Gastroesophageal sphincter (tissue), 3 donors: ENCODE results near the gene AKR1B15.

Experiments
- CTCF ChIP-seq, 4 experiments: fragments of 200-600 bp in 2 of 4; fragments of 450-650 bp in 2 of 4; sonication (generic) in 1 of 4; IDR thresholded peaks; one replicate each; pipeline ENCODE4 v1.5.1; 2017 to 2019; ENCODE audit warnings: antibody characterized with exemption in 4 of 4, mild to moderate bottlenecking in 2 of 4, moderate library complexity in 2 of 4
- POLR2A ChIP-seq, 2 donors: fragments of 450-650 bp; IDR thresholded peaks; one replicate each; pipeline ENCODE4 v1.6.1; 2017; ENCODE audit warnings: antibody characterized with exemption in 2 of 2, mild to moderate bottlenecking in 2 of 2, moderate library complexity in 1 of 2
- POLR2AphosphoS5 ChIP-seq: sonication (generic); formaldehyde crosslinking; IDR thresholded peaks from one replicate; pipeline ENCODE4 v1.6.1; 2017; ENCODE audit warnings: antibody characterized with exemption

- TF ChIP-seq CTCF (IDR thresholded peaks at IDR 0.05) (no peak), POLR2AphosphoS5 (no peak), POLR2A (IDR thresholded peaks at IDR 0.05) (no peak)
These were observed 3.5 kb upstream of the AKR1B15 start for GRCh38 chr7:134545380-134545779.
